Trophoblast cell (in vitro differentiated cells and primary cell): Measurements from ENCODE around the gene KRT76.

Source experiments
- DNase-seq, 2 donors: peaks; one replicate each; pipeline ENCODE4 v3.0.0-alpha.2; 2016
- H2AFZ ChIP-seq: 2 replicates; pipeline ENCODE4 v1.6.1; 2013; ENCODE audit warnings: low read length, moderate library complexity, mild to moderate bottlenecking; ENCODE audit not compliant: insufficient read depth, poor library complexity
- H2AK5ac ChIP-seq: 2 replicates; pipeline ENCODE4 v1.6.1; 2013; ENCODE audit warnings: mild to moderate bottlenecking, low read length
- H2BK120ac ChIP-seq: 2 replicates; pipeline ENCODE4 v1.6.1; 2013; ENCODE audit warnings: low read length, mild to moderate bottlenecking, moderate library complexity; ENCODE audit not compliant: insufficient read depth, poor library complexity
- H2BK12ac ChIP-seq: 2 replicates; pipeline ENCODE4 v1.6.1; 2013; ENCODE audit warnings: mild to moderate bottlenecking, low read length, moderate library complexity
- H2BK5ac ChIP-seq: 2 replicates; pipeline ENCODE4 v1.6.1; 2013; ENCODE audit warnings: low read length, low read depth, moderate library complexity, mild to moderate bottlenecking; ENCODE audit not compliant: poor library complexity
- H3K14ac ChIP-seq: 2 replicates; pipeline ENCODE4 v1.6.1; 2013; ENCODE audit warnings: mild to moderate bottlenecking, low read length
- H3K18ac ChIP-seq: 2 replicates; pipeline ENCODE4 v1.6.1; 2013; ENCODE audit warnings: mild to moderate bottlenecking, low read length
- H3K23ac ChIP-seq: 2 replicates; pipeline ENCODE4 v1.6.1; 2013; ENCODE audit warnings: low read length
- H3K27ac ChIP-seq: 2 replicates; pipeline ENCODE4 v1.5.1; 2013; ENCODE audit warnings: low read depth, mild to moderate bottlenecking, inconsistent platforms, low read length, moderate library complexity
- H3K27me3 ChIP-seq: 2 replicates; pipeline ENCODE4 v1.6.1; 2013; ENCODE audit warnings: inconsistent platforms, mild to moderate bottlenecking, low read length, moderate library complexity; ENCODE audit not compliant: insufficient read depth
- H3K36me3 ChIP-seq, 2 experiments: 1 replicate in 1 of 2; 2 replicates in 1 of 2; pipeline ENCODE4 v1.6.1; 2013; ENCODE audit warnings: low read length in 2 of 2, mild to moderate bottlenecking in 2 of 2, moderate library complexity in 1 of 2; ENCODE audit not compliant: insufficient read depth in 2 of 2, control insufficient read depth in 1 of 2
- H3K4ac ChIP-seq: 2 replicates; pipeline ENCODE4 v1.6.1; 2013; ENCODE audit warnings: low read depth, mild to moderate bottlenecking, low read length, moderate library complexity
- H3K4me1 ChIP-seq, 2 experiments: 1 replicate in 1 of 2; 2 replicates in 1 of 2; pipeline ENCODE4 v1.6.1; 2013; ENCODE audit warnings: low read length in 2 of 2, mild to moderate bottlenecking in 2 of 2, moderate library complexity in 1 of 2; ENCODE audit not compliant: insufficient read depth in 2 of 2, control insufficient read depth in 1 of 2
- H3K4me2 ChIP-seq: 2 replicates; pipeline ENCODE4 v1.6.1; 2013; ENCODE audit warnings: inconsistent platforms, mild to moderate bottlenecking, low read length, moderate library complexity
- H3K4me3 ChIP-seq: 2 replicates; pipeline ENCODE4 v1.5.1; 2013; ENCODE audit warnings: mild to moderate bottlenecking, low read depth, low read length, inconsistent platforms
- H3K79me1 ChIP-seq: one replicate; pipeline ENCODE4 v1.6.1; 2013; ENCODE audit warnings: low read length
- H3K79me2 ChIP-seq: 2 replicates; pipeline ENCODE4 v1.6.1; 2013; ENCODE audit warnings: low read length, mild to moderate bottlenecking; ENCODE audit not compliant: control insufficient read depth, insufficient read depth, poor library complexity
- H3K9ac ChIP-seq: 2 replicates; pipeline ENCODE4 v1.6.1; 2013; ENCODE audit warnings: mild to moderate bottlenecking, low read length
- H3K9me3 ChIP-seq: 2 replicates; pipeline ENCODE4 v1.6.1; 2013; ENCODE audit warnings: low read depth, mild to moderate bottlenecking, control low read depth, inconsistent platforms, low read length; ENCODE audit not compliant: insufficient read depth
- H4K12ac ChIP-seq: 2 replicates; pipeline ENCODE4 v1.6.1; 2013; ENCODE audit warnings: low read depth, mild to moderate bottlenecking, low read length, moderate library complexity
- H4K8ac ChIP-seq: 2 replicates; pipeline ENCODE4 v1.6.1; 2013; ENCODE audit warnings: low read depth, mild to moderate bottlenecking, low read length, moderate library complexity
- H4K91ac ChIP-seq: one replicate; pipeline ENCODE4 v1.6.1; 2013; ENCODE audit warnings: low read depth, mild to moderate bottlenecking, low read length, moderate library complexity
- WGBS: extraction: QIAGEN DNeasy Blood & Tissue Kit; methylation state at CpG from one replicate; pipeline ENCODE4 v1.1.7; 2013; ENCODE audit warnings: missing lambda C conversion rate; ENCODE audit not compliant: insufficient read length, insufficient coverage; ENCODE audit errors: extremely low coverage; 5-methylcytosine and 5-hydroxymethylcytosine counted together

Gene KRT76

GRCh38 chr12:52813885-52814709 is 37.0 kb upstream of the KRT76 start, which contains the start of gene KRT4:
Gene KRT4 (minus strand): TSS chr12:52814116. CDS start chr12:52814058, 58 bp downstream.
- H3K27me3 ChIP-seq = no peaks in the 10 kb centered on the region
- H3K27ac ChIP-seq = no peak within 1 kb of the TSS
- no peak within 1 kb of the TSS for H3K4me3 ChIP-seq
- H3K4me2 ChIP-seq = no peak within 1 kb of the TSS
- no peak within 1 kb of the TSS for H2AFZ ChIP-seq
- no peak within 1 kb of the TSS for H3K14ac ChIP-seq
- H2BK120ac ChIP-seq = no peak within 1 kb of the TSS
- no peak within 1 kb of the TSS for H2BK12ac ChIP-seq
- H3K9me3 ChIP-seq = peaks cover 2% of the 10 kb centered on the region
- H3K79me1 ChIP-seq = no peaks in the 10 kb centered on the region
- no CpG with 5 or more reads among the region's 15 CpGs for WGBS
- H4K8ac ChIP-seq = no peak within 1 kb of the TSS
- H3K4ac ChIP-seq = no peak within 1 kb of the TSS
- H2BK5ac ChIP-seq = no peak within 1 kb of the TSS
- H3K18ac ChIP-seq = no peak within 1 kb of the TSS
- no peak within 1 kb of the TSS for H4K12ac ChIP-seq
- no peak within 1 kb of the TSS for H2AK5ac ChIP-seq
- H3K79me2 ChIP-seq = no peaks in the 10 kb centered on the region
- H3K9ac ChIP-seq = no peak within 1 kb of the TSS
- DNase-seq = no peak
- no peak within 1 kb of the TSS for H3K23ac ChIP-seq
- H3K4me1 ChIP-seq = no peaks in the 10 kb centered on the region
- no peaks in the 10 kb centered on the region for H3K36me3 ChIP-seq
- H4K91ac ChIP-seq = no peak within 1 kb of the TSS

GRCh38 chr12:52813203-52813819 is 36.2 kb upstream of the KRT76 start:
- Histone ChIP-seq H3K23ac (no peak overlapping the region), H3K4ac (no peak overlapping the region), H3K9ac (no peak overlapping the region), H4K8ac (no peak overlapping the region), H3K4me1 (no peaks in the 10 kb centered on the region), H3K27ac (no peak overlapping the region), H4K91ac (no peak overlapping the region), H3K36me3 (no peaks in the 10 kb centered on the region), H4K12ac (no peak overlapping the region), H2BK12ac (no peak overlapping the region), H3K27me3 (no peaks in the 10 kb centered on the region), H3K79me2 (no peaks in the 10 kb centered on the region), H2BK120ac (no peak overlapping the region), H3K18ac (no peak overlapping the region), H2BK5ac (no peak overlapping the region), H2AK5ac (no peak overlapping the region), H3K14ac (no peak overlapping the region), H3K9me3 (peaks cover 2% of the 10 kb centered on the region), H3K4me2 (no peak overlapping the region), H3K4me3 (no peak overlapping the region), H2AFZ (no peak overlapping the region), H3K79me1 (no peaks in the 10 kb centered on the region)
- no CpG with 5 or more reads among the region's 10 CpGs for WGBS
- no peak for DNase-seq

- no peak overlapping the region for H2BK12ac ChIP-seq
- H3K9ac ChIP-seq = no peak overlapping the region
- H3K36me3 ChIP-seq = no peaks in the 10 kb centered on the region
- no peak overlapping the region for H3K14ac ChIP-seq
- H2BK120ac ChIP-seq = no peak overlapping the region
- H3K4me3 ChIP-seq = no peak overlapping the region
- no peak overlapping the region for H3K18ac ChIP-seq
- no peak overlapping the region for H4K8ac ChIP-seq
- no peak overlapping the region for H3K27ac ChIP-seq
- H3K4me1 ChIP-seq = no peaks in the 10 kb centered on the region
- H3K27me3 ChIP-seq = no peaks in the 10 kb centered on the region
- H4K12ac ChIP-seq = no peak overlapping the region
- H2AFZ ChIP-seq = no peak overlapping the region
- H3K9me3 ChIP-seq = peaks cover 2% of the 10 kb centered on the region
- no peak for DNase-seq
- H4K91ac ChIP-seq = no peak overlapping the region
- H3K79me1 ChIP-seq = no peaks in the 10 kb centered on the region
- no peak overlapping the region for H3K4ac ChIP-seq
- WGBS = no CpG with 5 or more reads among the region's 3 CpGs
- H2AK5ac ChIP-seq = no peak overlapping the region
- H3K23ac ChIP-seq = no peak overlapping the region
- no peak overlapping the region for H3K4me2 ChIP-seq
- no peaks in the 10 kb centered on the region for H3K79me2 ChIP-seq
- no peak overlapping the region for H2BK5ac ChIP-seq
Measured at GRCh38 chr12:52812749-52813148, 35.6 kb upstream of the KRT76 start.

- Histone ChIP-seq H3K14ac (no peak overlapping the region), H3K36me3 (no peaks in the 10 kb centered on the region), H3K4ac (no peak overlapping the region), H3K4me3 (no peak overlapping the region), H3K4me2 (no peak overlapping the region), H2AFZ (no peak overlapping the region), H3K27me3 (no peaks in the 10 kb centered on the region), H2BK5ac (no peak overlapping the region), H3K9ac (no peak overlapping the region), H3K4me1 (no peaks in the 10 kb centered on the region), H3K23ac (no peak overlapping the region), H3K79me2 (no peaks in the 10 kb centered on the region), H3K27ac (no peak overlapping the region), H2AK5ac (no peak overlapping the region), H4K91ac (no peak overlapping the region), H3K18ac (no peak overlapping the region), H3K79me1 (no peaks in the 10 kb centered on the region), H4K8ac (no peak overlapping the region), H2BK12ac (no peak overlapping the region), H3K9me3 (peaks cover 6% of the 10 kb centered on the region), H4K12ac (no peak overlapping the region), H2BK120ac (no peak overlapping the region)
- no CpG with 5 or more reads among the region's 4 CpGs for WGBS
- no peak for DNase-seq
Measured at GRCh38 chr12:52812073-52812400, 34.9 kb upstream of the KRT76 start.
